ENCODE data around the gene NR2C2.

DNA sequence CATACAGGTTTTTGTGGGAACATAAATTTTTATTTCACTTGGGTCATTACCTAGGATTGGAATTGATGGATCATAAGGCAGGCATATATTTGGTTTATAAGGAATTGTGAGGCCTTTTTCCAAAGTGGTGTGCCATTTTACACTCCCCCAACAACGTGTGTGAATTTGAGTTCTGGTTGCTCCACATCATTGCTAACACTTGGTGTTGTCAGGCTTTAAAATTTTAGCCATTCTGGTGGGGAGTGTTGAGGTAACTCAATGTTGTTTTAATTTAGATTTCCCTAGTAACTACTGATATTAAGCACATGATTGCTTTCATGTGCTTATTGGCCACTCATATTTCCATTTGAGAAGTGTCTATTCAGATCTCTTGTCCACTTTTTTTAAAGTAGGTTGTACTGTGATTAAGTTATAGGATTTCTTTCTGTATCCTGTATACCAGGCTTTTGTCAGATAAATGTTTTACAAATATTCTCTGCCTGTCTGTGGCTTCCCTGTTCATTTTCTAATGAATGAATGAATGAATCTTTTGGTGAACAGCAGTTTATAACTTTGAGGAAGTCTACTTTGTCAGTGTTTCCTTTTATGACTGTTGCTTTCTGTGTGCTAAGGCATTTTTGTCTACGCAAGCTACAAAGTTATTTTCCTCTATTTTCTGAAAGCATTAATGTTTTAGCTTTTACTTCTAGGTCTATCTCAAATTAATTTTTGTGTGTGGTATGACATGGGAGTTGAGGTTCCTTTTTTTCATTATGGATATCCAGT is 17.9 kb upstream of the NR2C2 start:
- TF ChIP-seq EZH2 (IDR thresholded peaks at IDR 0.05; ENCODE audit: low read length): no peak
- TF ChIP-seq, protein P1, sequence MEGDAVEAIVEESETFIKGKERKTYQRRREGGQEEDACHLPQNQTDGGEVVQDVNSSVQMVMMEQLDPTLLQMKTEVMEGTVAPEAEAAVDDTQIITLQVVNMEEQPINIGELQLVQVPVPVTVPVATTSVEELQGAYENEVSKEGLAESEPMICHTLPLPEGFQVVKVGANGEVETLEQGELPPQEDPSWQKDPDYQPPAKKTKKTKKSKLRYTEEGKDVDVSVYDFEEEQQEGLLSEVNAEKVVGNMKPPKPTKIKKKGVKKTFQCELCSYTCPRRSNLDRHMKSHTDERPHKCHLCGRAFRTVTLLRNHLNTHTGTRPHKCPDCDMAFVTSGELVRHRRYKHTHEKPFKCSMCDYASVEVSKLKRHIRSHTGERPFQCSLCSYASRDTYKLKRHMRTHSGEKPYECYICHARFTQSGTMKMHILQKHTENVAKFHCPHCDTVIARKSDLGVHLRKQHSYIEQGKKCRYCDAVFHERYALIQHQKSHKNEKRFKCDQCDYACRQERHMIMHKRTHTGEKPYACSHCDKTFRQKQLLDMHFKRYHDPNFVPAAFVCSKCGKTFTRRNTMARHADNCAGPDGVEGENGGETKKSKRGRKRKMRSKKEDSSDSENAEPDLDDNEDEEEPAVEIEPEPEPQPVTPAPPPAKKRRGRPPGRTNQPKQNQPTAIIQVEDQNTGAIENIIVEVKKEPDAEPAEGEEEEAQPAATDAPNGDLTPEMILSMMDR (optimal IDR thresholded peaks at IDR 0.05 in 1 of 3, IDR thresholded peaks at IDR 0.05 in 1 of 3, conservative IDR thresholded peaks at IDR 0.05 in 1 of 3; ENCODE audit: extremely low read depth in 1 of 3, insufficient read depth in 2 of 3, low read length in 3 of 3): no peak

Data from keratinocyte (primary cell).